AG09309 (cell line): ENCODE measurements around the gene MS4A18.

Experiments
- DNase-seq: peaks from one replicate; pipeline ENCODE4 v3.0.0-alpha.2; 2010; ENCODE audit warnings: low read depth
- H3K4me3 ChIP-seq: 2 replicates; pipeline ENCODE4 v1.5.1; 2011; ENCODE audit warnings: mild to moderate bottlenecking, low read depth, low read length, moderate library complexity; ENCODE audit not compliant: control insufficient read depth
- CTCF ChIP-seq: IDR thresholded peaks from 2 replicates; pipeline ENCODE4 v1.5.1; 2011; ENCODE audit warnings: mild to moderate bottlenecking, low read depth, low read length, inconsistent platforms; ENCODE audit not compliant: insufficient read depth, control insufficient read depth; ENCODE audit errors: missing control alignments

MS4A18 gene

DNA sequence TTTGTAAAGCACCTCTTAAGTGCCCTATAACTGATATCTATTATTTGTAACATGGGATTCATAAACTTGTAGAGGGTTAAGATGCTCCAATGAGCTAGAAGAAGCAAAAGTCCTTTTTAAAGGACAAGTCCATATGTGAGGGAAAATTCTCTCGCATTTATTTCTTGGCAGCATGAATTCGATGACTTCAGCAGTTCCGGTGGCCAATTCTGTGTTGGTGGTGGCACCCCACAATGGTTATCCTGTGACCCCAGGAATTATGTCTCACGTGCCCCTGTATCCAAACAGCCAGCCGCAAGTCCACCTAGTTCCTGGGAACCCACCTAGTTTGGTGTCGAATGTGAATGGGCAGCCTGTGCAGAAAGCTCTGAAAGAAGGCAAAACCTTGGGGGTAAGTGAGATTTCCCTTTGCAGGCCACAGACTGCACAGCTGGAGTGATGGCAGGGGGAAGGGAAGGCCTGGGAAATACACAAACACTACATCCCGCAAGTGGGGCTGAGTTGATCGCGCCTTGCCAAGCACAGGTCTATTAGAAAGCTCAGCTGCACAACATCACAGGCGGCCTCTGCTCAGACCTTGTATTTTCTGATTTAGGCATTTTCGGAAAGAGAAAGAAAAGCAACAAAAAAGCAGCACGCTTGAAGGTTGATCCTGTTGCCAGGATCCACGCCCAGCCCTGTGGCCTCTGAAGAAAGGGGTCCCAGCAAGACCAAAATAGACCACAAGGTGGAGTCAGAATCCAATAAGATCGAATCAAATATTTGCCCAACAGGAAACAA, 23.6 kb upstream of the MS4A18 start:
- H3K4me3 ChIP-seq = no peak overlapping the region
- no peak for TF ChIP-seq CTCF
- no peak for DNase-seq

- TF ChIP-seq CTCF = no peak
- no peak for DNase-seq
- no peak overlapping the region for H3K4me3 ChIP-seq
Measured at GRCh38 chr11:60701469-60701818, 23.1 kb upstream of the MS4A18 start.

- H3K4me3 ChIP-seq = no peak overlapping the region
- no peak for DNase-seq
- TF ChIP-seq CTCF = no peak
Measured at GRCh38 chr11:60703374-60703773, 21.1 kb upstream of the MS4A18 start.

DNA sequence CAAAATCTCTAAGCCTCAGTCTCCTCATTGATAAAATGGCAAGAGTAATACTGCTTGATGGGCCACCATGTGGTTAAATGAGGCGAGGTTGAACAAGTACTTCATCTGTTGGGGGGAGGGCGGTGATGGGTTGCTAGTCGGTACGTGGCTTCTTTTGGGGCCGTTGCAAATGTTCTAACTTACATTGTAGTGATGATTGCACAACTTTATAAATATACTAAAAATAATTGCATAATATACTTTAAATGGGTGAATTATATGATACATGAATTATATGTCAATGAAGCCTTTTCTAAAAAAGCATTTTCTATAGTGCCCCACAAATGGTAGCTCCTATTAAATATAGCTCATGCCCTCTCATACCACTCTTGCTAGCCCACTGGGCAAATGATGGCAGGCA, 18.6 kb upstream of the MS4A18 start:
- no peak for DNase-seq
- TF ChIP-seq CTCF = no peak

GRCh38 chr11:60706931-60707330, 17.6 kb upstream of the MS4A18 start:
- no peak for TF ChIP-seq CTCF
- DNase-seq = no peak

More for the DNA sequence above, 18.6 kb upstream of the MS4A18 start:
- no peak overlapping the region for H3K4me3 ChIP-seq

GRCh38 chr11:60710482-60710881, 14.0 kb upstream of the MS4A18 start:
- TF ChIP-seq CTCF = no peak
- no peak for DNase-seq
- no peak overlapping the region for H3K4me3 ChIP-seq

More at GRCh38 chr11:60706931-60707330, 17.6 kb upstream of the MS4A18 start:
- no peak overlapping the region for H3K4me3 ChIP-seq
